Measurements from ENCODE around the gene NCAN. TPM values are rescaled to one million over a fixed set of nuclear protein-coding genes. Genes with fewer than 3 reads are reported as not detected.

Gene NCAN
- total RNA-seq, 2 donors from 2014 or later = 0.05 TPM; not detected in 1

DNA sequence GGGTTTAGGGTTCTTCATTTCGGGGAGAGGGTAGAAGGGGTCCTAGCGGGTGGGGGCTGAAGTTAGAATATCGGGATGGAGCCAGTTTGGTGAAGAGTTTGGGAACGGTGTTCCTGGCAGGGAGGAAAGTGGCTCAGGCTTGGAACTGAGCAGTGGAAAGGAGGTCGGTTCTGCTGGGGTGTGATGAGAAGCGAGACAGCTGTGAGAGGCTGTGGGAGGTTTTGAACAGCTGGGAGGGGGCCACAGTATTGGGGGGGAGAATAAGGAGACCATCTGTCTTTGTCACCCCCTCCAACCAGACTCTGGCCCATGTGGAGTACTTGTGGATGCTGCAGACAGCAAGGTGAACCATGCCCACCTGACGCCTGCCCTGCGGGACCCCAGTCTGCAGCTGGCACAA is 62.4 kb downstream of the NCAN start:
- no peak overlapping the region for H3K9ac ChIP-seq (ENCODE audit: low read depth in 2 of 2, low read length in 2 of 2)
- H3K36me3 ChIP-seq = peaks cover 2% of the 10 kb centered on the region
- intact Hi-C loops (cut with DNase I) = no loop called here
- no peak overlapping the region for H3K4me3 ChIP-seq
- no peaks in the 10 kb centered on the region for H3K27me3 ChIP-seq
- no peaks in the 10 kb centered on the region for H3K4me1 ChIP-seq
- no peak overlapping the region for H3K27ac ChIP-seq
- H3K9me3 ChIP-seq = no peaks in the 10 kb centered on the region
- TF ChIP-seq, protein P1, sequence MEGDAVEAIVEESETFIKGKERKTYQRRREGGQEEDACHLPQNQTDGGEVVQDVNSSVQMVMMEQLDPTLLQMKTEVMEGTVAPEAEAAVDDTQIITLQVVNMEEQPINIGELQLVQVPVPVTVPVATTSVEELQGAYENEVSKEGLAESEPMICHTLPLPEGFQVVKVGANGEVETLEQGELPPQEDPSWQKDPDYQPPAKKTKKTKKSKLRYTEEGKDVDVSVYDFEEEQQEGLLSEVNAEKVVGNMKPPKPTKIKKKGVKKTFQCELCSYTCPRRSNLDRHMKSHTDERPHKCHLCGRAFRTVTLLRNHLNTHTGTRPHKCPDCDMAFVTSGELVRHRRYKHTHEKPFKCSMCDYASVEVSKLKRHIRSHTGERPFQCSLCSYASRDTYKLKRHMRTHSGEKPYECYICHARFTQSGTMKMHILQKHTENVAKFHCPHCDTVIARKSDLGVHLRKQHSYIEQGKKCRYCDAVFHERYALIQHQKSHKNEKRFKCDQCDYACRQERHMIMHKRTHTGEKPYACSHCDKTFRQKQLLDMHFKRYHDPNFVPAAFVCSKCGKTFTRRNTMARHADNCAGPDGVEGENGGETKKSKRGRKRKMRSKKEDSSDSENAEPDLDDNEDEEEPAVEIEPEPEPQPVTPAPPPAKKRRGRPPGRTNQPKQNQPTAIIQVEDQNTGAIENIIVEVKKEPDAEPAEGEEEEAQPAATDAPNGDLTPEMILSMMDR (IDR thresholded peaks at IDR 0.05) = no peak
- DNase-seq = no peak

DNA sequence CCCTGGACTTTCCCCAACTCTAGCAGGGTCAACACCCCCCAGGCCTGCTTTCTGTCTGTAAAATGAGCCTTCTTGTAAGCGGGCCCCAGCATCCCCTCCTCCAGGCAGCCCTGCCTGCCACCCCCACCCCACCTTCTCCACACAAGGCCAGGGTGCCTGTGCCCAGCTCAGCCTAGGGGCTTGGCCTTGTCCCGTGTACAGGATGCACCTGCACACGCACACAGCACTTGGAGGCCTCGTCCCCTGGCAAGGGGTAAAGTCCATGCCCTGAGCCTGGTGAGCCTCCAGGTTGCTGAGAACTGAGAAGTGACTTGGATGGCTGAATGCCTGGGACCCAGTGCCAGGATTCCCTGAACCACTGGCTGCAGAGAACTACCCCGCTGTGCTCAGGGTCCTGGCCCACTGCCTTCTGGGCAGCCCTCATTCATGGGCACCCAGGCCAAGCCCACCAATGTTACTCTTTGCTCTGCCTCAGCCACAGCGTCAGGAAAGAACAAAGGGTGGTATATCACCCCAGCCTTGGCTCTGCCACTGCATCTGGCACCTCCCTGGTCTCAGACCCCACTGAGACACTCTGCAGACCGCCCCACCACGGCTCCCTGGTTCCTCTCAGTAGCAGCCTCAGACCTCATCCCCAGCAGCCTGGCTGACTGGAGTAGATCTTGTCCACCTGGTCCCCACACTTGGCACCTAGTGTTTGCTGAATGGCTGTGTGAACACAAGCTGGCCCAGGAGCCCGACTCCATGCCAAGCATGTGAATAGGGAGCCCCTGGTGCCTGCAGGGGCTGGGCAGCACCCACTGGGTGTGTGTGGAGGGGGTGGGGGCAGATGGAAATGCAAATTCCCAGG is 63.2 kb downstream of the NCAN start:
- DNase-seq = no peak
- no peaks in the 10 kb centered on the region for H3K27me3 ChIP-seq
- H3K9ac ChIP-seq (ENCODE audit: low read depth in 2 of 2, low read length in 2 of 2) = no peak overlapping the region
- H3K36me3 ChIP-seq = peaks cover 8% of the 10 kb centered on the region
- H3K9me3 ChIP-seq = no peaks in the 10 kb centered on the region
- no peak overlapping the region for H3K4me3 ChIP-seq
- H3K4me1 ChIP-seq = no peaks in the 10 kb centered on the region
- intact Hi-C loops (cut with DNase I) = no loop called here
- H3K27ac ChIP-seq = no peak overlapping the region
- TF ChIP-seq, protein P1 (IDR thresholded peaks at IDR 0.05) = no peak

DNA sequence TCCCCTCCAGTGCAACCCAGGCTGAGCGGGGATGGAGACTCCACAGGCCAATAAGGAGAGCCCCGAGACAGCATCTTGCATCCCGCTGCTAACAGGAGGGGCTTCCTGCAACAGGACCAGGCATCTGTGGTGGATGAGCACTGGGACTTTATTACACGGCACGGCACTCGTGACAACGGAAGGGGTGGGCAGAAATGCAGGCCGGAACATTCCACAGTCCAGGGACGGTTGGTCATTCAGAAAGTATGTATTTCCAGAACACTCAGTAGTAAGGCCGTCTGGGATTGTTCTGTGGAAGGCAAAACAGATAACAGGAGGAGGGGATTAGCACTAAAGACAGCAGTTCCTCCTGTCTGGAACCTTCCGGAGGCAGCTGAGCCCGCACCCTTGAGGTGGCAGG is 64.6 kb downstream of the NCAN start:
- no peak for DNase-seq
- Histone ChIP-seq H3K9ac (ENCODE audit: low read depth in 2 of 2, low read length in 2 of 2) (no peak overlapping the region), H3K4me1 (no peaks in the 10 kb centered on the region), H3K4me3 (no peak overlapping the region), H3K27ac (no peak overlapping the region), H3K36me3 (peaks cover 8% of the 10 kb centered on the region), H3K27me3 (no peaks in the 10 kb centered on the region), H3K9me3 (no peaks in the 10 kb centered on the region)
- intact Hi-C loops (cut with DNase I) = no loop called here
- TF ChIP-seq, protein P1 (IDR thresholded peaks at IDR 0.05) = no peak

DNA sequence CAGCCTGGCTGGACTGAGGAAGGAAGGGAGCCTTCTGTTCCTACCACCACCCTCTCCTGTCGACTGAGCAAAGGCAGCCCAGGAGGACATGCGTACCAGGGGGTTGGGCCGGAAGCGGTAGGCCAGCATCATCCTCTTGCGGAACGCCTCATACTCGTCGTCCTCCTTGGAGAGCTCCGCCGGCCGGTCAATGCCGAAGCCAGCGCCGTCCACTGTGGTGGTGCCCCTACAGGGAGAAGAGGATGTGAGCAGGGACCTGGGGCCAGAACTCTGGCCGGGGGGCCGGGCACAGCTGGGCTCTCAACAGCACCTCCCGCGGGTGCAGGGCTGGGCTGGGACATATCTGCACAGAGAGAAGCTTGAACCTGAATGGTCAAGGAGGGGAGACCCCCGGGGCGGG is 65.1 kb downstream of the NCAN start:
- Histone ChIP-seq H3K4me1 (no peaks in the 10 kb centered on the region), H3K9me3 (no peaks in the 10 kb centered on the region), H3K4me3 (no peak overlapping the region), H3K9ac (ENCODE audit: low read depth in 2 of 2, low read length in 2 of 2) (no peak overlapping the region), H3K36me3 (peaks cover 8% of the 10 kb centered on the region), H3K27me3 (no peaks in the 10 kb centered on the region), H3K27ac (no peak overlapping the region)
- intact Hi-C loops (cut with DNase I) = no loop called here
- no peak for DNase-seq
- TF ChIP-seq, protein P1 (IDR thresholded peaks at IDR 0.05) = no peak

DNA sequence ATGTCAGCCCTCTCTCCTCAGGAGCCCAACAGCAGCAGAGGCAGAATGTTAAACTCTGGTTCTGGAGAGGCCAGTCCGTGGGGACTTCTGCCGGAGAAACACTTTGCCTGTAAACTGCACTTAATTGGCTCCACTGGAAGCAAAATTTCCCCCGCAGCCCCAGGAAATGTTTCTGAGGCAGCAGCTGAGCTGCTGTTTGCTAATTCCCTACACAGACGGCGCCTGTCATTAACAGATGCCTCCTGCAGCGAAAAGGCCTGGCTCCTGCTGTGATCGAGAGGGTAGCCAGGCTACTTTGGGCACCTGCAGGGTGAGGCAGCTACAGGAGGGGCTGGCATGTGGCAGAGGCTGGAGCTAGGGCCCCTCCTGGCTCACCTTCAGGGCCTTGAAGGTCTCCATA is 66.6 kb downstream of the NCAN start:
- TF ChIP-seq, protein P1 (IDR thresholded peaks at IDR 0.05) = no peak
- Histone ChIP-seq H3K36me3 (peaks cover 8% of the 10 kb centered on the region), H3K4me1 (no peaks in the 10 kb centered on the region), H3K27ac (no peak overlapping the region), H3K9ac (ENCODE audit: low read depth in 2 of 2, low read length in 2 of 2) (no peak overlapping the region), H3K27me3 (no peaks in the 10 kb centered on the region), H3K9me3 (no peaks in the 10 kb centered on the region), H3K4me3 (no peak overlapping the region)
- no peak for DNase-seq
- intact Hi-C loops (cut with DNase I) = no loop called here
